ENCODE data around the gene TRMT112.

DNA sequence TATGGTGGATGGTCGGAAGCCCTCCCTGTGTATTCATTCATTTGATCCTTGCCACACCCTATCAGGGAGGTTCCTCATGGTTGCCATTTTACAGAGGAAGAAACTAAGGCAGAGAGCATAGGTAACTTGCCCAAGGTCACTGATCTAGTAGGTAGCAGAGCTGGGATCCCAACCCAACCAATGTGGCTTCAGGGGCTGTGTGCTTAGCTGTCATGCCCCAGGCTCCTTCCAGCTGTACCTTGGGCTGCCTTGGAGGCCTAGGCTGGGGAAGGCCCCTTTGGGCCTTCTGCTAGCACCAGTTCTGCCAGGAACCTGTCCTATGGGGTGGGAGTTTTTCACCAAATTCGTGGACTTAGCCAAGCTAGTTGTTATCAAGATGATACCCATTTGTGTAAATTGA, 41.5 kb downstream of the TRMT112 start:
- TF ChIP-seq EZH2 (IDR thresholded peaks at IDR 0.05): no peak
- TF ChIP-seq, protein P1, sequence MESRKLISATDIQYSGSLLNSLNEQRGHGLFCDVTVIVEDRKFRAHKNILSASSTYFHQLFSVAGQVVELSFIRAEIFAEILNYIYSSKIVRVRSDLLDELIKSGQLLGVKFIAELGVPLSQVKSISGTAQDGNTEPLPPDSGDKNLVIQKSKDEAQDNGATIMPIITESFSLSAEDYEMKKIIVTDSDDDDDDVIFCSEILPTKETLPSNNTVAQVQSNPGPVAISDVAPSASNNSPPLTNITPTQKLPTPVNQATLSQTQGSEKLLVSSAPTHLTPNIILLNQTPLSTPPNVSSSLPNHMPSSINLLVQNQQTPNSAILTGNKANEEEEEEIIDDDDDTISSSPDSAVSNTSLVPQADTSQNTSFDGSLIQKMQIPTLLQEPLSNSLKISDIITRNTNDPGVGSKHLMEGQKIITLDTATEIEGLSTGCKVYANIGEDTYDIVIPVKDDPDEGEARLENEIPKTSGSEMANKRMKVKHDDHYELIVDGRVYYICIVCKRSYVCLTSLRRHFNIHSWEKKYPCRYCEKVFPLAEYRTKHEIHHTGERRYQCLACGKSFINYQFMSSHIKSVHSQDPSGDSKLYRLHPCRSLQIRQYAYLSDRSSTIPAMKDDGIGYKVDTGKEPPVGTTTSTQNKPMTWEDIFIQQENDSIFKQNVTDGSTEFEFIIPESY (IDR thresholded peaks at IDR 0.05; ENCODE audit: extremely low read depth, insufficient replicate concordance, low read length): no peak
- TF ChIP-seq SIN3A (IDR thresholded peaks at IDR 0.05; ENCODE audit: low read depth): no peak

All from HCT116 (cell line).